H1 (cell line): ENCODE data around the gene PRKN.

Source experiments
- EGR1 ChIP-seq: IDR thresholded peaks from 2 replicates; pipeline ENCODE4 v1.6.1; 2011; ENCODE audit warnings: low read depth, low read length, borderline replicate concordance
- EP300 ChIP-seq, 2 experiments: IDR thresholded peaks; 1 replicate in 1 of 2; 2 replicates in 1 of 2; pipeline ENCODE4 v1.6.1; 2011 to 2012; ENCODE audit warnings: low read depth in 2 of 2, low read length in 2 of 2, mild to moderate bottlenecking in 2 of 2, borderline replicate concordance in 1 of 2, inconsistent platforms in 1 of 2, moderate library complexity in 1 of 2
- EZH2 ChIP-seq: fragments of 200-600 bp; sonication (generic); IDR thresholded peaks from 2 replicates; pipeline ENCODE4 v1.7.1; 2012; ENCODE audit warnings: low read depth, mild to moderate bottlenecking, moderate library complexity, low read length, inconsistent platforms; ENCODE audit not compliant: severe bottlenecking
- JUN ChIP-seq: IDR thresholded peaks from 2 replicates; pipeline ENCODE4 v1.6.1; 2011; ENCODE audit warnings: low read depth, mild to moderate bottlenecking, improper control_type of control experiment, low read length
- ZNF274 ChIP-seq: IDR thresholded peaks from 2 replicates; pipeline ENCODE4 v1.7.0; 2012; ENCODE audit warnings: low read length, borderline replicate concordance; ENCODE audit errors: extremely low read depth
- TF ChIP-seq, protein P1 (sequence below): IDR thresholded peaks from 2 replicates; pipeline ENCODE4 v1.6.1; 2012; ENCODE audit warnings: low read length, inconsistent platforms
- TF ChIP-seq, protein P2 (sequence below), 3 experiments: IDR thresholded peaks; 1 replicate in 2 of 3; 2 replicates in 1 of 3; pipeline versions ENCODE4 v1.5.1 to v1.6.1; 2011; ENCODE audit warnings: low read length in 3 of 3, mild to moderate bottlenecking in 3 of 3, inconsistent platforms in 2 of 3, low read depth in 1 of 3, moderate library complexity in 1 of 3; ENCODE audit not compliant: insufficient read depth in 1 of 3; ENCODE audit errors: control extremely low read depth in 1 of 3
- TF ChIP-seq, protein P3 (sequence below): IDR thresholded peaks from 2 replicates; pipeline ENCODE4 v1.6.1; 2012; ENCODE audit warnings: inconsistent platforms

DNA sequence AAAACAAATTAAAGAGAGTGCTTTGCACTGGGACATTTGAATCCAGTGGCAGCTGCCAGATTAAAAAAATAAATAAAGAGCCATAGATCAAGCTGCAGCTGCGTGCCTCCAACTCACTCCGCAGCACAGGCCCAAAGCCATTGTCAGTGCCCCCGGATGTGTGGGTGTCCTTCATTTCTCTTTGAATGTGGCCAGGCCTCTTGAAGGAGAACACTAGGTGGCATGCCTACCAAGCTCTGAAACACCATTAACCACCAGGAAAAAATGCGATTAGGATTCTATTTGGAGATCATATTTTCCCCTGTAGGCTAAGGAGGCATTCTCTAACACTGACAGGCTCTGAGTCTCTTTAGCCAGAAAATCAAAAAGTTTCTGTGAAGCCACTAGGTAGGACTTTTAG is 549.8 kb downstream of the PRKN start:
- TF ChIP-seq EGR1 (no peak), EZH2 (no peak), EP300 (IDR thresholded peaks at IDR 0.05; ENCODE audit: borderline replicate concordance in 1 of 2, low read depth in 2 of 2, low read length in 2 of 2) (no peak), ZNF274 (no peak), JUN (no peak)
- TF ChIP-seq, protein P1, sequence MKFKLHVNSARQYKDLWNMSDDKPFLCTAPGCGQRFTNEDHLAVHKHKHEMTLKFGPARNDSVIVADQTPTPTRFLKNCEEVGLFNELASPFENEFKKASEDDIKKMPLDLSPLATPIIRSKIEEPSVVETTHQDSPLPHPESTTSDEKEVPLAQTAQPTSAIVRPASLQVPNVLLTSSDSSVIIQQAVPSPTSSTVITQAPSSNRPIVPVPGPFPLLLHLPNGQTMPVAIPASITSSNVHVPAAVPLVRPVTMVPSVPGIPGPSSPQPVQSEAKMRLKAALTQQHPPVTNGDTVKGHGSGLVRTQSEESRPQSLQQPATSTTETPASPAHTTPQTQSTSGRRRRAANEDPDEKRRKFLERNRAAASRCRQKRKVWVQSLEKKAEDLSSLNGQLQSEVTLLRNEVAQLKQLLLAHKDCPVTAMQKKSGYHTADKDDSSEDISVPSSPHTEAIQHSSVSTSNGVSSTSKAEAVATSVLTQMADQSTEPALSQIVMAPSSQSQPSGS = no peak
- TF ChIP-seq, protein P2, sequence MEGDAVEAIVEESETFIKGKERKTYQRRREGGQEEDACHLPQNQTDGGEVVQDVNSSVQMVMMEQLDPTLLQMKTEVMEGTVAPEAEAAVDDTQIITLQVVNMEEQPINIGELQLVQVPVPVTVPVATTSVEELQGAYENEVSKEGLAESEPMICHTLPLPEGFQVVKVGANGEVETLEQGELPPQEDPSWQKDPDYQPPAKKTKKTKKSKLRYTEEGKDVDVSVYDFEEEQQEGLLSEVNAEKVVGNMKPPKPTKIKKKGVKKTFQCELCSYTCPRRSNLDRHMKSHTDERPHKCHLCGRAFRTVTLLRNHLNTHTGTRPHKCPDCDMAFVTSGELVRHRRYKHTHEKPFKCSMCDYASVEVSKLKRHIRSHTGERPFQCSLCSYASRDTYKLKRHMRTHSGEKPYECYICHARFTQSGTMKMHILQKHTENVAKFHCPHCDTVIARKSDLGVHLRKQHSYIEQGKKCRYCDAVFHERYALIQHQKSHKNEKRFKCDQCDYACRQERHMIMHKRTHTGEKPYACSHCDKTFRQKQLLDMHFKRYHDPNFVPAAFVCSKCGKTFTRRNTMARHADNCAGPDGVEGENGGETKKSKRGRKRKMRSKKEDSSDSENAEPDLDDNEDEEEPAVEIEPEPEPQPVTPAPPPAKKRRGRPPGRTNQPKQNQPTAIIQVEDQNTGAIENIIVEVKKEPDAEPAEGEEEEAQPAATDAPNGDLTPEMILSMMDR (IDR thresholded peaks at IDR 0.05; ENCODE audit: control extremely low read depth in 1 of 3, insufficient read depth in 1 of 3, low read depth in 1 of 3, low read length in 3 of 3) = peak in 1 of 3 experiments; percentile 41; a peak in 2 of 4 replicates
- TF ChIP-seq, protein P3, sequence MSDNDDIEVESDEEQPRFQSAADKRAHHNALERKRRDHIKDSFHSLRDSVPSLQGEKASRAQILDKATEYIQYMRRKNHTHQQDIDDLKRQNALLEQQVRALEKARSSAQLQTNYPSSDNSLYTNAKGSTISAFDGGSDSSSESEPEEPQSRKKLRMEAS = no peak
